ENCODE results near the gene ARL8B.
A peak's percentile ranks its signal among the peaks of the same experiment; 100 is the strongest.
"Not testable (repeated sequence)": the region's sequence is repeated elsewhere in the genome, so short reads cannot be mapped to it uniquely, and the experiment has no call there.

Gene ARL8B

GRCh38 chr3:5122030-5122740, at the start of gene ARL8B:
Gene ARL8B (plus strand): TSS chr3:5122292. CDS start chr3:5122466, 174 bp downstream.
- peak; percentile 82 for TF ChIP-seq CTCF (IDR thresholded peaks at IDR 0.05; ENCODE audit: low read length, missing control alignments)
- DNase-seq (ENCODE audit: low read depth) = peak; percentile 91
- H3K4me3 ChIP-seq (replicated peaks; ENCODE audit: low read depth, low read length) = peak within 1 kb of the TSS; percentile 80

- no peak for TF ChIP-seq CTCF (IDR thresholded peaks at IDR 0.05; ENCODE audit: low read length, missing control alignments)
- no peak overlapping the region for H3K4me3 ChIP-seq (replicated peaks; ENCODE audit: low read depth, low read length)
- DNase-seq (ENCODE audit: low read depth) = no peak
Measured at GRCh38 chr3:5073374-5074085, 48.6 kb upstream of the ARL8B start.

GRCh38 chr3:5078151-5078550, 43.9 kb upstream of the ARL8B start:
- DNase-seq (ENCODE audit: low read depth) = peak; percentile 31
- TF ChIP-seq CTCF (IDR thresholded peaks at IDR 0.05; ENCODE audit: low read length, missing control alignments) = no peak

GRCh38 chr3:5079761-5080160, 42.3 kb upstream of the ARL8B start:
- H3K4me3 ChIP-seq (replicated peaks; ENCODE audit: low read depth, low read length) = no peak overlapping the region
- DNase-seq (ENCODE audit: low read depth) = no peak
- TF ChIP-seq CTCF (IDR thresholded peaks at IDR 0.05; ENCODE audit: low read length, missing control alignments) = no peak

More at GRCh38 chr3:5078151-5078550, 43.9 kb upstream of the ARL8B start:
- H3K4me3 ChIP-seq (replicated peaks; ENCODE audit: low read depth, low read length) = no peak overlapping the region

GRCh38 chr3:5080779-5081550, 41.1 kb upstream of the ARL8B start:
- no peak for TF ChIP-seq CTCF (IDR thresholded peaks at IDR 0.05; ENCODE audit: low read length, missing control alignments)
- peak; percentile 10 for DNase-seq (ENCODE audit: low read depth)
- no peak overlapping the region for H3K4me3 ChIP-seq (replicated peaks; ENCODE audit: low read depth, low read length)

- not testable (repeated sequence) for H3K4me3 ChIP-seq (replicated peaks; ENCODE audit: low read depth, low read length); DNase-seq (ENCODE audit: low read depth)
Measured at GRCh38 chr3:5081973-5082788, 39.9 kb upstream of the ARL8B start.

All from fibroblast of pulmonary artery (primary cell).